SK-N-SH (cell line): ENCODE results near the gene DCHS2. TPM values are rescaled to one million over a fixed set of nuclear protein-coding genes. Genes with fewer than 3 reads are reported as not detected.

Source experiments
- CTCF ChIA-PET: fragments of 300-600, 350-600 bp; formaldehyde crosslinking; extraction: SDS; loops from one replicate; lab custom pipeline; 2021; lab: Yijun Ruan, JAX
- POLR2A ChIA-PET: fragments of 350-600 bp; sonication (Branson Sonifier 250); formaldehyde crosslinking; extraction: SDS; loops from one replicate; lab custom pipeline; 2020; ENCODE audit warnings: antibody characterized with exemption, inconsistent platforms; lab: Yijun Ruan, JAX
- DNase-seq: peaks from one replicate; pipeline ENCODE4 v3.0.0; 2012
- H2AFZ ChIP-seq: fragments of 200-600 bp; sonication (generic); 2 replicates; pipeline ENCODE4 v1.8.1; 2016; ENCODE audit warnings: antibody characterized with exemption, mild to moderate bottlenecking, low read depth
- H3F3A ChIP-seq: fragments of 200-600 bp; sonication (generic); replicated peaks from 2 replicates; pipeline ENCODE3; 2016; ENCODE audit warnings: antibody characterized with exemption, mild to moderate bottlenecking; ENCODE audit not compliant: insufficient read depth
- H3K27ac ChIP-seq, 2 experiments: fragments of 200-500 bp in 1 of 2; fragments of 200-600 bp in 1 of 2; sonication (Bioruptor generic) in 1 of 2; sonication (generic), shearing (Covaris generic) in 1 of 2; 2 replicates each; pipeline versions ENCODE4 v1.5.1 to v1.6.1; 2014 to 2016; ENCODE audit warnings: low read depth in 2 of 2, inconsistent platforms in 1 of 2, low read length in 1 of 2, mild to moderate bottlenecking in 1 of 2, mixed read lengths in 1 of 2
- H3K27me3 ChIP-seq: fragments of 200-600 bp; sonication (generic), shearing (Covaris generic); 2 replicates; pipeline ENCODE4 v1.6.1; 2016; ENCODE audit warnings: mixed run types; ENCODE audit not compliant: insufficient read depth
- H3K36me3 ChIP-seq, 2 experiments: fragments of 200-500 bp in 1 of 2; fragments of 200-600 bp in 1 of 2; sonication (Bioruptor generic) in 1 of 2; sonication (generic) in 1 of 2; replicated peaks in 1 of 2; 2 replicates each; pipeline versions ENCODE3 to v1.5.1; 2014 to 2016; ENCODE audit warnings: low read length in 1 of 2, mild to moderate bottlenecking in 1 of 2; ENCODE audit not compliant: insufficient read depth in 2 of 2, control insufficient read depth in 1 of 2
- H3K4me1 ChIP-seq, 2 experiments: fragments of 200-500 bp in 1 of 2; fragments of 200-600 bp in 1 of 2; sonication (Bioruptor generic) in 1 of 2; sonication (generic), shearing (Covaris generic) in 1 of 2; 2 replicates each; pipeline versions ENCODE4 v1.5.1 to v1.6.1; 2014 to 2016; ENCODE audit warnings: low read depth in 1 of 2, low read length in 1 of 2, mixed run types in 1 of 2; ENCODE audit not compliant: insufficient read depth in 2 of 2, control insufficient read depth in 1 of 2
- H3K4me2 ChIP-seq: fragments of 200-600 bp; sonication (generic), shearing (Covaris generic); 2 replicates; pipeline ENCODE4 v1.6.1; 2017; ENCODE audit warnings: mixed run types
- H3K4me3 ChIP-seq, 2 experiments: fragments of 200-500 bp in 1 of 2; fragments of 200-600 bp in 1 of 2; sonication (Bioruptor generic) in 1 of 2; sonication (generic), shearing (Covaris generic) in 1 of 2; 2 replicates each; pipeline versions ENCODE4 v1.5.1 to v1.8.1; 2014 to 2016; ENCODE audit warnings: low read depth in 2 of 2, inconsistent platforms in 1 of 2, low read length in 1 of 2, mild to moderate bottlenecking in 1 of 2, mixed read lengths in 1 of 2, moderate library complexity in 1 of 2
- H3K79me2 ChIP-seq: fragments of 200-600 bp; sonication (generic); 2 replicates; pipeline ENCODE4 v1.8.1; 2017; ENCODE audit warnings: mild to moderate bottlenecking; ENCODE audit not compliant: insufficient read depth
- H3K9ac ChIP-seq: fragments of 200-600 bp; sonication (generic); 2 replicates; pipeline ENCODE4 v1.6.1; 2017; ENCODE audit warnings: mixed run types
- H3K9me2 ChIP-seq: fragments of 200-600 bp; sonication (generic); 2 replicates; pipeline ENCODE4 v1.6.1; 2017; ENCODE audit warnings: mixed run types
- H3K9me3 ChIP-seq: fragments of 200-600 bp; sonication (generic); 2 replicates; pipeline ENCODE4 v1.6.1; 2017; ENCODE audit warnings: mixed run types, mild to moderate bottlenecking, moderate library complexity
- H4K20me1 ChIP-seq: fragments of 200-600 bp; sonication (generic); 2 replicates; pipeline ENCODE4 v1.6.1; 2017; ENCODE audit warnings: mild to moderate bottlenecking, mixed run types; ENCODE audit not compliant: insufficient read depth
- CHD2 ChIP-seq: fragments of 150-350 bp; IDR thresholded peaks from 2 replicates; pipeline ENCODE4 v1.6.1; 2018; ENCODE audit warnings: low read length; ENCODE audit not compliant: partially characterized antibody
- EZH2phosphoT487 ChIP-seq: fragments of 200-600 bp; sonication (generic); IDR thresholded peaks from 2 replicates; pipeline ENCODE4 v1.6.1; 2017; ENCODE audit warnings: low read depth, mixed run types, mild to moderate bottlenecking, antibody characterized with exemption, moderate library complexity, borderline replicate concordance
- FOXJ3 ChIP-seq: sonication (generic); formaldehyde crosslinking; IDR thresholded peaks from 2 replicates; pipeline ENCODE4 v1.5.1; 2020; ENCODE audit warnings: mild to moderate bottlenecking, missing genetic modification reagents
- GABPA ChIP-seq: IDR thresholded peaks from 2 replicates; pipeline ENCODE4 v1.4.0; 2012; ENCODE audit warnings: low read depth, mild to moderate bottlenecking
- MXI1 ChIP-seq: IDR thresholded peaks from 2 replicates; pipeline ENCODE4 v1.6.1; 2012; ENCODE audit warnings: mild to moderate bottlenecking, low read depth, low read length, improper control_type of control experiment
- POLR2AphosphoS5 ChIP-seq: IDR thresholded peaks from 2 replicates; pipeline ENCODE4 v1.6.1; 2012; ENCODE audit warnings: low read depth, low read length
- REST ChIP-seq: IDR thresholded peaks from 2 replicates; pipeline ENCODE4 v1.6.1; 2012; ENCODE audit warnings: mild to moderate bottlenecking, low read depth, low read length, moderate library complexity
- RXRA ChIP-seq: IDR thresholded peaks from 2 replicates; pipeline ENCODE4 v1.4.0; 2012; ENCODE audit warnings: low read depth, mild to moderate bottlenecking, borderline replicate concordance
- SIN3A ChIP-seq: IDR thresholded peaks from 2 replicates; pipeline ENCODE4 v1.6.1; 2012; ENCODE audit warnings: low read depth, mild to moderate bottlenecking, low read length, moderate library complexity, borderline replicate concordance
- TAF1 ChIP-seq: IDR thresholded peaks from 2 replicates; pipeline ENCODE4 v1.6.1; 2012; ENCODE audit warnings: low read depth, mild to moderate bottlenecking, low read length, moderate library complexity, borderline replicate concordance
- TCF12 ChIP-seq: IDR thresholded peaks from 2 replicates; pipeline ENCODE4 v1.4.0; 2012
- TEAD4 ChIP-seq: IDR thresholded peaks from 2 replicates; pipeline ENCODE4 v1.4.0; 2012; ENCODE audit warnings: mild to moderate bottlenecking, borderline replicate concordance; ENCODE audit not compliant: insufficient read depth
- YY1 ChIP-seq: IDR thresholded peaks from 2 replicates; pipeline ENCODE4 v1.4.0; 2012; ENCODE audit warnings: low read depth, mild to moderate bottlenecking
- ZBTB33 ChIP-seq: IDR thresholded peaks from 2 replicates; pipeline ENCODE4 v1.4.0; 2012; ENCODE audit warnings: low read depth, borderline replicate concordance
- WGBS: methylation state at CpG from one replicate; pipeline ENCODE4 v1.1.6; 2017; ENCODE audit warnings: low lambda C conversion rate; 5-methylcytosine and 5-hydroxymethylcytosine counted together
- polyA plus RNA-seq, 3 experiments: library from polyadenylated mRNA; depleted of rRNA; stranded (reverse); fragments of >200 nt; gene quantifications; 2 replicates each; pipeline ENCODE4 v1.2.3, GENCODE V29; 2012

The DCHS2 gene
- polyA plus RNA-seq, 1 of the 3 experiments (the other 2 are of a cell fraction), result not detected

GRCh38 chr4:154517591-154517990 is 26.0 kb upstream of the DCHS2 start (continued):
- TF ChIP-seq EZH2phosphoT487 (no peak), MXI1 (no peak), GABPA (no peak), TAF1 (no peak), ZBTB33 (no peak)

- Histone ChIP-seq H3K27me3 (peaks cover 19% of the 10 kb centered on the region; the same call in 1 of the 2 replicates), H4K20me1 (no peaks in the 10 kb centered on the region), H3K9ac (no peak overlapping the region), H2AFZ (no peak overlapping the region), H3K4me1 (no peaks in the 10 kb centered on the region), H3K4me3 (no peak overlapping the region), H3K4me2 (no peak overlapping the region), H3F3A (no peaks in the 10 kb centered on the region), H3K79me2 (no peaks in the 10 kb centered on the region), H3K9me3 (no peaks in the 10 kb centered on the region), H3K9me2 (no peaks in the 10 kb centered on the region), H3K36me3 (no peaks in the 10 kb centered on the region)
- CTCF ChIA-PET, result interaction anchor here (0.9 to 3.7 kb wide), 4 partner anchors 8 to 46 kb away, joined by 3 to 20 read pairs (median 5); no protein-coding TSS in a partner anchor
- no peak for DNase-seq
- whole genome bisulfite sequencing, result 0% methylated on average over 1 of the region's 1 CpG
- TF ChIP-seq RXRA (no peak), POLR2AphosphoS5 (no peak), FOXJ3 (no peak), SIN3A (no peak), TCF12 (no peak), REST (no peak), TAF1 (no peak), YY1 (no peak), TEAD4 (no peak), CHD2 (no peak)
- TF ChIP-seq, all 33 proteins: peak for 0
- POLR2A ChIA-PET, result no interaction called here
- H3K27ac ChIP-seq, result no peak overlapping the region
These were observed 24.9 kb upstream of the DCHS2 start for GRCh38 chr4:154516318-154517029.
